OCI-LY7 (cell line): Measurements from ENCODE around the gene BTNL2.
"Not testable (repeated sequence)": the region's sequence is repeated elsewhere in the genome, so short reads cannot be mapped to it uniquely, and the experiment has no call there.

Experiments
- CTCF ChIP-seq: fragments of 200-600 bp; sonication (generic); conservative IDR thresholded peaks from 2 replicates; pipeline ENCODE4 v1.5.1; 2014; ENCODE audit warnings: mild to moderate bottlenecking, antibody characterized with exemption, low read length, moderate library complexity, mixed read lengths
- EZH2phosphoT487 ChIP-seq: fragments of 200-600 bp; sonication (generic); IDR thresholded peaks from 2 replicates; pipeline ENCODE4 v1.6.1; 2018; ENCODE audit warnings: low read depth, borderline replicate concordance, mild to moderate bottlenecking, mixed run types, antibody characterized with exemption, low read length, moderate library complexity, mixed read lengths

- TF ChIP-seq CTCF, EZH2phosphoT487: not testable (repeated sequence)
Observed at GRCh38 chr6:32359225-32359624, 47.8 kb downstream of the BTNL2 start.
